Large intestine (tissue), 3 donors: ENCODE measurements around the gene ZNF835. TPM values are rescaled to one million over a fixed set of nuclear protein-coding genes. Genes with fewer than 3 reads are reported as not detected.

Experiments used
- DNase-seq, 2 donors: peaks; one replicate each; pipeline versions ENCODE4 v3.0.0 to v3.0.0-alpha.2; 2013
- H3K27ac ChIP-seq: one replicate; pipeline ENCODE4 v1.5.1; 2013; ENCODE audit warnings: low read length
- H3K27me3 ChIP-seq: 2 replicates; pipeline ENCODE4 v1.6.1; 2013; ENCODE audit warnings: low read length; ENCODE audit not compliant: control insufficient read depth, insufficient read depth
- H3K36me3 ChIP-seq: 2 replicates; pipeline ENCODE4 v1.6.1; 2013; ENCODE audit warnings: low read length; ENCODE audit not compliant: control insufficient read depth, insufficient read depth
- H3K4me1 ChIP-seq: one replicate; pipeline ENCODE4 v1.6.1; 2013; ENCODE audit warnings: low read length; ENCODE audit not compliant: control insufficient read depth, insufficient read depth
- H3K4me3 ChIP-seq: one replicate; pipeline ENCODE4 v1.5.1; 2013; ENCODE audit warnings: low read length
- H3K9me3 ChIP-seq: one replicate; pipeline ENCODE4 v1.6.1; 2013; ENCODE audit warnings: mild to moderate bottlenecking, low read depth, low read length, moderate library complexity; ENCODE audit not compliant: control insufficient read depth
- WGBS: methylation state at CpG from one replicate; pipeline ENCODE4 v1.1.5; 2013; ENCODE audit warnings: low lambda C conversion rate; ENCODE audit not compliant: insufficient coverage; 5-methylcytosine and 5-hydroxymethylcytosine counted together
- polyA plus RNA-seq: library from polyadenylated mRNA; unstranded; fragments of 120-200 nt; gene quantifications from one replicate; pipeline ENCODE4 v1.2.1, GENCODE V29; 2013

ZNF835 gene
- polyA plus RNA-seq, 1 donor: 2.8 TPM

GRCh38 chr19:56664511-56664910 lies 7.0 kb downstream of the ZNF835 start:
- no CpG with 5 or more reads among the region's 43 CpGs for WGBS
- H3K27ac ChIP-seq: no peak overlapping the region
- no peaks in the 10 kb centered on the region for H3K4me1 ChIP-seq
- DNase-seq: peak in 1 of 2 donors; percentile 9
- no peaks in the 10 kb centered on the region for H3K27me3 ChIP-seq
- peaks cover 13% of the 10 kb centered on the region for H3K36me3 ChIP-seq
- peaks cover 37% of the 10 kb centered on the region for H3K9me3 ChIP-seq
- H3K4me3 ChIP-seq: no peak overlapping the region

GRCh38 chr19:56663931-56664500 lies 7.5 kb downstream of the ZNF835 start:
- Histone ChIP-seq H3K4me1 (no peaks in the 10 kb centered on the region), H3K27ac (no peak overlapping the region), H3K36me3 (peaks cover 13% of the 10 kb centered on the region), H3K4me3 (no peak overlapping the region), H3K9me3 (peaks cover 37% of the 10 kb centered on the region), H3K27me3 (no peaks in the 10 kb centered on the region)
- no CpG with 5 or more reads among the region's 60 CpGs for WGBS
- DNase-seq: no peak

- DNase-seq: no peak
- no CpG with 5 or more reads among the region's 3 CpGs for WGBS
- H3K27ac ChIP-seq: no peak overlapping the region
- no peaks in the 10 kb centered on the region for H3K4me1 ChIP-seq
- peaks cover 32% of the 10 kb centered on the region for H3K9me3 ChIP-seq
- no peaks in the 10 kb centered on the region for H3K27me3 ChIP-seq
- H3K4me3 ChIP-seq: no peak overlapping the region
- H3K36me3 ChIP-seq: peaks cover 13% of the 10 kb centered on the region
Observed at GRCh38 chr19:56661248-56661647, 10.3 kb downstream of the ZNF835 start.

GRCh38 chr19:56660381-56661107 lies 11.0 kb downstream of the ZNF835 start:
- no peak for DNase-seq
- Histone ChIP-seq H3K27me3 (no peaks in the 10 kb centered on the region), H3K27ac (no peak overlapping the region), H3K36me3 (peaks cover 13% of the 10 kb centered on the region), H3K9me3 (peaks cover 32% of the 10 kb centered on the region), H3K4me3 (no peak overlapping the region), H3K4me1 (no peaks in the 10 kb centered on the region)
- WGBS: no CpG with 5 or more reads among the region's 32 CpGs

GRCh38 chr19:56654151-56654550 lies 17.4 kb downstream of the ZNF835 start:
- Histone ChIP-seq H3K36me3 (no peaks in the 10 kb centered on the region), H3K27me3 (no peaks in the 10 kb centered on the region), H3K4me1 (no peaks in the 10 kb centered on the region), H3K4me3 (no peak overlapping the region), H3K9me3 (no peaks in the 10 kb centered on the region), H3K27ac (no peak overlapping the region)
- no CpG with 5 or more reads among the region's 3 CpGs for WGBS
- no peak for DNase-seq

- Histone ChIP-seq H3K9me3 (peaks cover 11% of the 10 kb centered on the region), H3K27ac (no peak overlapping the region), H3K4me1 (no peaks in the 10 kb centered on the region), H3K4me3 (no peak overlapping the region), H3K36me3 (no peaks in the 10 kb centered on the region), H3K27me3 (peaks cover 21% of the 10 kb centered on the region)
- DNase-seq: no peak
- WGBS: no CpG with 5 or more reads among the region's 25 CpGs
Observed at GRCh38 chr19:56643460-56643955, 28.0 kb downstream of the ZNF835 start.

- no CpG with 5 or more reads among the region's 60 CpGs for WGBS
- Histone ChIP-seq H3K9me3 (peaks cover 13% of the 10 kb centered on the region), H3K4me3 (no peak within 1 kb of the TSS), H3K4me1 (no peaks in the 10 kb centered on the region), H3K36me3 (no peaks in the 10 kb centered on the region), H3K27ac (no peak within 1 kb of the TSS), H3K27me3 (peaks cover 21% of the 10 kb centered on the region)
- no peak for DNase-seq
Observed at GRCh38 chr19:56642711-56643459, 28.7 kb downstream of the ZNF835 start, which contains the start of gene SMIM17. TSS of gene SMIM17 (plus strand) at chr19:56643159. CDS start at chr19:56645668, 2,509 bp downstream.

- Histone ChIP-seq H3K4me3 (no peak overlapping the region), H3K27ac (no peak overlapping the region), H3K9me3 (peaks cover 16% of the 10 kb centered on the region), H3K4me1 (no peaks in the 10 kb centered on the region), H3K36me3 (no peaks in the 10 kb centered on the region), H3K27me3 (peaks cover 17% of the 10 kb centered on the region)
- WGBS: 23% methylated on average over 5 of the region's 7 CpGs
- no peak for DNase-seq
Observed at GRCh38 chr19:56639217-56639616, 32.3 kb downstream of the ZNF835 start.

GRCh38 chr19:56637976-56638555 lies 33.5 kb downstream of the ZNF835 start:
- no CpG with 5 or more reads among the region's 21 CpGs for WGBS
- DNase-seq: peak; percentile 45 to 76
- peaks cover 12% of the 10 kb centered on the region for H3K9me3 ChIP-seq

GRCh38 chr19:56633021-56633420 lies 38.5 kb downstream of the ZNF835 start:
- no CpG with 5 or more reads among the region's 1 CpG for WGBS
- no peak for DNase-seq
- Histone ChIP-seq H3K36me3 (no peaks in the 10 kb centered on the region), H3K27me3 (no peaks in the 10 kb centered on the region), H3K9me3 (peaks cover 11% of the 10 kb centered on the region), H3K27ac (no peak overlapping the region), H3K4me3 (no peak overlapping the region), H3K4me1 (no peaks in the 10 kb centered on the region)

More at GRCh38 chr19:56637976-56638555, 33.5 kb downstream of the ZNF835 start:
- Histone ChIP-seq H3K4me3 (no peak overlapping the region), H3K4me1 (no peaks in the 10 kb centered on the region), H3K27ac (no peak overlapping the region), H3K36me3 (no peaks in the 10 kb centered on the region), H3K27me3 (peaks cover 6% of the 10 kb centered on the region)
